ENCODE results near the gene NPAS3. TPM values are rescaled to one million over a fixed set of nuclear protein-coding genes. Genes with fewer than 3 reads are reported as not detected.

The NPAS3 gene
- total RNA-seq, 2 donors from 2014 or later: 1.1 to 1.8 TPM

- DNase-seq (ENCODE audit: low spot score): no peak
- Histone ChIP-seq H3K4me1 (replicated peaks) (no peaks in the 10 kb centered on the region), H3K36me3 (no peaks in the 10 kb centered on the region), H3K9me3 (no peaks in the 10 kb centered on the region), H3K27ac (no peak overlapping the region), H3K27me3 (replicated peaks; ENCODE audit: insufficient read depth) (no peaks in the 10 kb centered on the region), H3K4me3 (no peak overlapping the region)
- intact Hi-C loops (cut with DNase I): no loop called here
- TF ChIP-seq POLR2AphosphoS5 (IDR thresholded peaks at IDR 0.05): no peak
- no peak for TF ChIP-seq POLR2A (IDR thresholded peaks at IDR 0.05)
- no peak for TF ChIP-seq CTCF (IDR thresholded peaks at IDR 0.05)
- 52% methylated on average over 3 of the region's 3 CpGs for WGBS
Observed at GRCh38 chr14:33679461-33680225, 741.0 kb downstream of the NPAS3 start.

DNA sequence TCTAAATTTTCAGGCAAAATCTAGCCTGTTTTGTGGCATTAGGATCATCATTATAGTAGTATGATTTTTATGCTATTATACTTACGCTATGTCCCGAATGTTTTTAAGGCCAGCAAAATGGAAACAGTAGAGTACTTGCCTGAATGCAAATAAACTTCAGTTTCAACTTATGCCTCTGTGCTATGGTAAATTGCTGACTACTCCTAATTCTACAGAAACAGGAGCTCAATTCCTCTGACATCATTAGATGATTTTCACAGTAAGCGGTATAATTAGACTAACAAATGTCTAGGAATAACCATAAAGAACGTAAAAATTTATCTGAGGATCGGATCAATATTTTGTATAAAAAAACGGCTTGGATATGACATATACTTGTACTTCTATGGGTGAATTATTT, 742.2 kb downstream of the NPAS3 start:
- Histone ChIP-seq H3K9me3 (no peaks in the 10 kb centered on the region), H3K27me3 (replicated peaks; ENCODE audit: insufficient read depth) (no peaks in the 10 kb centered on the region), H3K27ac (no peak overlapping the region), H3K36me3 (no peaks in the 10 kb centered on the region), H3K4me3 (no peak overlapping the region), H3K4me1 (replicated peaks) (no peaks in the 10 kb centered on the region)
- 94% methylated on average over 6 of the region's 6 CpGs for WGBS
- no peak for TF ChIP-seq CTCF (IDR thresholded peaks at IDR 0.05)
- TF ChIP-seq POLR2A (IDR thresholded peaks at IDR 0.05): no peak
- TF ChIP-seq POLR2AphosphoS5 (IDR thresholded peaks at IDR 0.05): no peak
- intact Hi-C loops (cut with DNase I): no loop called here
- DNase-seq (ENCODE audit: low spot score): no peak

GRCh38 chr14:33682760-33683159, 744.1 kb downstream of the NPAS3 start:
- Histone ChIP-seq H3K27ac (no peak overlapping the region), H3K9me3 (no peaks in the 10 kb centered on the region), H3K36me3 (no peaks in the 10 kb centered on the region), H3K4me1 (replicated peaks) (no peaks in the 10 kb centered on the region), H3K27me3 (replicated peaks; ENCODE audit: insufficient read depth) (no peaks in the 10 kb centered on the region), H3K4me3 (no peak overlapping the region)
- no peak for DNase-seq (ENCODE audit: low spot score)
- TF ChIP-seq CTCF (IDR thresholded peaks at IDR 0.05) (no peak), POLR2A (IDR thresholded peaks at IDR 0.05) (no peak), POLR2AphosphoS5 (IDR thresholded peaks at IDR 0.05) (no peak)
- intact Hi-C loops (cut with DNase I): no loop called here
- WGBS: 36% methylated on average over 4 of the region's 4 CpGs

GRCh38 chr14:33685026-33685425, 746.3 kb downstream of the NPAS3 start:
- Histone ChIP-seq H3K27ac (no peak overlapping the region), H3K9me3 (no peaks in the 10 kb centered on the region), H3K4me1 (replicated peaks) (no peaks in the 10 kb centered on the region), H3K27me3 (replicated peaks; ENCODE audit: insufficient read depth) (no peaks in the 10 kb centered on the region), H3K36me3 (no peaks in the 10 kb centered on the region), H3K4me3 (no peak overlapping the region)
- intact Hi-C loops (cut with DNase I): no loop called here
- DNase-seq (ENCODE audit: low spot score): no peak
- WGBS: 94% methylated on average over 9 of the region's 9 CpGs
- no peak for TF ChIP-seq POLR2AphosphoS5 (IDR thresholded peaks at IDR 0.05)
- TF ChIP-seq CTCF (IDR thresholded peaks at IDR 0.05): no peak
- TF ChIP-seq POLR2A (IDR thresholded peaks at IDR 0.05): no peak

- Histone ChIP-seq H3K4me1 (replicated peaks) (no peaks in the 10 kb centered on the region), H3K9me3 (no peaks in the 10 kb centered on the region), H3K4me3 (no peak overlapping the region), H3K27ac (no peak overlapping the region), H3K36me3 (no peaks in the 10 kb centered on the region), H3K27me3 (replicated peaks; ENCODE audit: insufficient read depth) (no peaks in the 10 kb centered on the region)
- no peak for DNase-seq (ENCODE audit: low spot score)
- TF ChIP-seq CTCF (IDR thresholded peaks at IDR 0.05) (no peak), POLR2AphosphoS5 (IDR thresholded peaks at IDR 0.05) (no peak), POLR2A (IDR thresholded peaks at IDR 0.05) (no peak)
- intact Hi-C loops (cut with DNase I): no loop called here
- 36% methylated on average over 1 of the region's 1 CpG for WGBS
Observed at GRCh38 chr14:33685698-33686097, 747.0 kb downstream of the NPAS3 start.
